IMR-90 (cell line): ENCODE results near the gene ARHGAP10.

Experiments used
- CEBPB ChIP-seq: IDR thresholded peaks from 2 replicates; pipeline ENCODE4 v1.6.1; 2012; ENCODE audit warnings: low read depth, low read length, improper control_type of control experiment
- ELK1 ChIP-seq: fragments of 150-350 bp; IDR thresholded peaks from 2 replicates; pipeline ENCODE4 v1.6.1; 2016; ENCODE audit warnings: low read depth, mild to moderate bottlenecking, low read length, moderate library complexity, borderline replicate concordance
- FOS ChIP-seq: fragments of 150-350 bp; IDR thresholded peaks from 2 replicates; pipeline ENCODE4 v1.6.1; 2016; ENCODE audit warnings: low read depth, low read length
- MXI1 ChIP-seq: IDR thresholded peaks from 2 replicates; pipeline ENCODE4 v1.6.1; 2012; ENCODE audit warnings: low read depth, mild to moderate bottlenecking, low read length, moderate library complexity, borderline replicate concordance
- POLR2A ChIP-seq: IDR thresholded peaks from 2 replicates; pipeline ENCODE4 v1.6.1; 2012; ENCODE audit warnings: mild to moderate bottlenecking, low read depth, low read length
- RAD21 ChIP-seq: IDR thresholded peaks from 2 replicates; pipeline ENCODE4 v1.6.1; 2012; ENCODE audit warnings: low read length, improper control_type of control experiment
- RCOR1 ChIP-seq: IDR thresholded peaks from 2 replicates; pipeline ENCODE4 v1.6.1; 2012; ENCODE audit warnings: mild to moderate bottlenecking, low read length, improper control_type of control experiment; ENCODE audit not compliant: insufficient replicate concordance
- RFX5 ChIP-seq: IDR thresholded peaks from 2 replicates; pipeline ENCODE4 v1.8.0; 2012; ENCODE audit warnings: low read depth, mild to moderate bottlenecking, low read length, moderate library complexity
- SMC3 ChIP-seq: fragments of 150-350 bp; IDR thresholded peaks from 2 replicates; pipeline ENCODE4 v1.6.1; 2016; ENCODE audit warnings: low read depth, mild to moderate bottlenecking, antibody characterized with exemption, low read length, moderate library complexity
- TF ChIP-seq, protein P1 (sequence below): conservative IDR thresholded peaks from 2 replicates; pipeline ENCODE4 v1.5.1; 2012; ENCODE audit warnings: mild to moderate bottlenecking, low read depth, low read length, improper control_type of control experiment

GRCh38 chr4:147779451-147779850 is 47.6 kb downstream of the ARHGAP10 start:
- TF ChIP-seq RFX5 (no peak), POLR2A (no peak), RAD21 (no peak), FOS (no peak), CEBPB (no peak), SMC3 (no peak), ELK1 (no peak), RCOR1 (no peak), MXI1 (no peak)
- TF ChIP-seq, protein P1, sequence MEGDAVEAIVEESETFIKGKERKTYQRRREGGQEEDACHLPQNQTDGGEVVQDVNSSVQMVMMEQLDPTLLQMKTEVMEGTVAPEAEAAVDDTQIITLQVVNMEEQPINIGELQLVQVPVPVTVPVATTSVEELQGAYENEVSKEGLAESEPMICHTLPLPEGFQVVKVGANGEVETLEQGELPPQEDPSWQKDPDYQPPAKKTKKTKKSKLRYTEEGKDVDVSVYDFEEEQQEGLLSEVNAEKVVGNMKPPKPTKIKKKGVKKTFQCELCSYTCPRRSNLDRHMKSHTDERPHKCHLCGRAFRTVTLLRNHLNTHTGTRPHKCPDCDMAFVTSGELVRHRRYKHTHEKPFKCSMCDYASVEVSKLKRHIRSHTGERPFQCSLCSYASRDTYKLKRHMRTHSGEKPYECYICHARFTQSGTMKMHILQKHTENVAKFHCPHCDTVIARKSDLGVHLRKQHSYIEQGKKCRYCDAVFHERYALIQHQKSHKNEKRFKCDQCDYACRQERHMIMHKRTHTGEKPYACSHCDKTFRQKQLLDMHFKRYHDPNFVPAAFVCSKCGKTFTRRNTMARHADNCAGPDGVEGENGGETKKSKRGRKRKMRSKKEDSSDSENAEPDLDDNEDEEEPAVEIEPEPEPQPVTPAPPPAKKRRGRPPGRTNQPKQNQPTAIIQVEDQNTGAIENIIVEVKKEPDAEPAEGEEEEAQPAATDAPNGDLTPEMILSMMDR, result no peak
